ENCODE data around the gene VSNL1.

Gene VSNL1

GRCh38 chr2:17634997-17635396, 94.5 kb downstream of the VSNL1 start:
- H3K4ac ChIP-seq (ENCODE audit: low read depth in 1 of 2, low read length in 2 of 2) = no peak overlapping the region
- H3K27me3 ChIP-seq (ENCODE audit: control insufficient read depth in 1 of 2, insufficient read depth in 1 of 2, low read length in 2 of 2) = no peaks in the 10 kb centered on the region
- H3K79me1 ChIP-seq (replicated peaks; ENCODE audit: low read length, poor library complexity, severe bottlenecking) = no peaks in the 10 kb centered on the region
- H3K27ac ChIP-seq (ENCODE audit: low read length, poor library complexity, severe bottlenecking) = no peak overlapping the region
- no peak overlapping the region for H4K91ac ChIP-seq (ENCODE audit: low read length)
- peaks cover 3% of the 10 kb centered on the region for H3K4me1 ChIP-seq (ENCODE audit: control insufficient read depth, insufficient read depth, low read depth, low read length)
- 90% methylated on average over 4 of the region's 4 CpGs for WGBS
- no peak overlapping the region for H2BK120ac ChIP-seq (ENCODE audit: low read depth, low read length)
- no peak overlapping the region for H3K18ac ChIP-seq (ENCODE audit: low read depth in 1 of 2, low read length in 2 of 2)
- peak overlapping the region in 1 of 2 experiments; percentile 31 for H3K14ac ChIP-seq (ENCODE audit: low read length in 2 of 2)
- H3K9me3 ChIP-seq (ENCODE audit: control insufficient read depth, low read length) = no peaks in the 10 kb centered on the region
- no peaks in the 10 kb centered on the region for H3K36me3 ChIP-seq (ENCODE audit: control insufficient read depth in 1 of 2, insufficient read depth in 2 of 2, low read depth in 1 of 2, low read length in 2 of 2)
- H2AFZ ChIP-seq (ENCODE audit: low read depth, low read length) = no peak overlapping the region
- H4K8ac ChIP-seq (ENCODE audit: low read length) = no peak overlapping the region
- DNase-seq = no peak
- H2AK5ac ChIP-seq (ENCODE audit: low read length, severe bottlenecking) = no peak overlapping the region
- H3K4me2 ChIP-seq (ENCODE audit: low read length, poor library complexity, severe bottlenecking) = no peak overlapping the region
- no peak overlapping the region for H3K4me3 ChIP-seq (ENCODE audit: insufficient read depth in 1 of 2, low read depth in 1 of 2, low read length in 2 of 2)
- H2BK12ac ChIP-seq (ENCODE audit: low read length in 2 of 2) = no peak overlapping the region
- H2BK15ac ChIP-seq (ENCODE audit: low read depth, poor library complexity, severe bottlenecking) = no peak overlapping the region
- no peak overlapping the region for H2BK5ac ChIP-seq (ENCODE audit: low read depth, low read length, poor library complexity, severe bottlenecking)
- H3K9ac ChIP-seq (ENCODE audit: low read length) = no peak overlapping the region
- H3K23ac ChIP-seq (ENCODE audit: low read length in 2 of 2) = no peak overlapping the region

- Histone ChIP-seq H3K4me1 (ENCODE audit: control insufficient read depth, insufficient read depth, low read depth, low read length) (peaks cover 3% of the 10 kb centered on the region), H3K9me3 (ENCODE audit: control insufficient read depth, low read length) (no peaks in the 10 kb centered on the region), H3K23ac (ENCODE audit: low read length in 2 of 2) (no peak overlapping the region), H2BK12ac (ENCODE audit: low read length in 2 of 2) (no peak overlapping the region), H2AK5ac (ENCODE audit: low read length, severe bottlenecking) (no peak overlapping the region), H3K18ac (ENCODE audit: low read depth in 1 of 2, low read length in 2 of 2) (no peak overlapping the region), H2BK5ac (ENCODE audit: low read depth, low read length, poor library complexity, severe bottlenecking) (no peak overlapping the region), H3K27me3 (ENCODE audit: control insufficient read depth in 1 of 2, insufficient read depth in 1 of 2, low read length in 2 of 2) (no peaks in the 10 kb centered on the region), H2BK15ac (ENCODE audit: low read depth, poor library complexity, severe bottlenecking) (no peak overlapping the region), H4K91ac (ENCODE audit: low read length) (no peak overlapping the region), H4K8ac (ENCODE audit: low read length) (no peak overlapping the region), H3K4ac (ENCODE audit: low read depth in 1 of 2, low read length in 2 of 2) (no peak overlapping the region), H2AFZ (ENCODE audit: low read depth, low read length) (no peak overlapping the region), H3K4me3 (ENCODE audit: insufficient read depth in 1 of 2, low read depth in 1 of 2, low read length in 2 of 2) (no peak overlapping the region), H3K27ac (ENCODE audit: low read length, poor library complexity, severe bottlenecking) (no peak overlapping the region), H3K14ac (ENCODE audit: low read length in 2 of 2) (peak overlapping the region in 1 of 2 experiments; percentile 4), H3K36me3 (ENCODE audit: control insufficient read depth in 1 of 2, insufficient read depth in 2 of 2, low read depth in 1 of 2, low read length in 2 of 2) (no peaks in the 10 kb centered on the region), H3K9ac (ENCODE audit: low read length) (no peak overlapping the region), H2BK120ac (ENCODE audit: low read depth, low read length) (no peak overlapping the region), H3K79me1 (replicated peaks; ENCODE audit: low read length, poor library complexity, severe bottlenecking) (no peaks in the 10 kb centered on the region), H3K4me2 (ENCODE audit: low read length, poor library complexity, severe bottlenecking) (no peak overlapping the region)
- DNase-seq = no peak
- 93% methylated on average over 3 of the region's 3 CpGs for WGBS
These were observed 95.8 kb downstream of the VSNL1 start for GRCh38 chr2:17636257-17636656.

GRCh38 chr2:17637131-17637906, 96.8 kb downstream of the VSNL1 start:
- H4K8ac ChIP-seq (ENCODE audit: low read length) = no peak overlapping the region
- no peak overlapping the region for H3K14ac ChIP-seq (ENCODE audit: low read length in 2 of 2)
- H2BK5ac ChIP-seq (ENCODE audit: low read depth, low read length, poor library complexity, severe bottlenecking) = no peak overlapping the region
- no peak overlapping the region for H2BK12ac ChIP-seq (ENCODE audit: low read length in 2 of 2)
- H3K27me3 ChIP-seq (ENCODE audit: control insufficient read depth in 1 of 2, insufficient read depth in 1 of 2, low read length in 2 of 2) = no peaks in the 10 kb centered on the region
- no peak overlapping the region for H3K27ac ChIP-seq (ENCODE audit: low read length, poor library complexity, severe bottlenecking)
- 75% methylated on average over 8 of the region's 8 CpGs for WGBS
- no peaks in the 10 kb centered on the region for H3K79me1 ChIP-seq (replicated peaks; ENCODE audit: low read length, poor library complexity, severe bottlenecking)
- no peak overlapping the region for H2AK5ac ChIP-seq (ENCODE audit: low read length, severe bottlenecking)
- no peak overlapping the region for H3K4me3 ChIP-seq (ENCODE audit: insufficient read depth in 1 of 2, low read depth in 1 of 2, low read length in 2 of 2)
- peaks cover 3% of the 10 kb centered on the region for H3K4me1 ChIP-seq (ENCODE audit: control insufficient read depth, insufficient read depth, low read depth, low read length)
- no peak overlapping the region for H2BK15ac ChIP-seq (ENCODE audit: low read depth, poor library complexity, severe bottlenecking)
- H2BK120ac ChIP-seq (ENCODE audit: low read depth, low read length) = no peak overlapping the region
- H3K9me3 ChIP-seq (ENCODE audit: control insufficient read depth, low read length) = no peaks in the 10 kb centered on the region
- H3K4ac ChIP-seq (ENCODE audit: low read depth in 1 of 2, low read length in 2 of 2) = no peak overlapping the region
- H4K91ac ChIP-seq (ENCODE audit: low read length) = no peak overlapping the region
- H3K18ac ChIP-seq (ENCODE audit: low read depth in 1 of 2, low read length in 2 of 2) = no peak overlapping the region
- H3K9ac ChIP-seq (ENCODE audit: low read length) = no peak overlapping the region
- no peak overlapping the region for H3K4me2 ChIP-seq (ENCODE audit: low read length, poor library complexity, severe bottlenecking)
- H3K36me3 ChIP-seq (ENCODE audit: control insufficient read depth in 1 of 2, insufficient read depth in 2 of 2, low read depth in 1 of 2, low read length in 2 of 2) = no peaks in the 10 kb centered on the region
- H3K23ac ChIP-seq (ENCODE audit: low read length in 2 of 2) = no peak overlapping the region
- no peak overlapping the region for H2AFZ ChIP-seq (ENCODE audit: low read depth, low read length)
- no peak for DNase-seq

- Histone ChIP-seq H3K4me2 (ENCODE audit: low read length, poor library complexity, severe bottlenecking) (no peak overlapping the region), H3K23ac (ENCODE audit: low read length in 2 of 2) (no peak overlapping the region), H2AFZ (ENCODE audit: low read depth, low read length) (no peak overlapping the region), H3K36me3 (ENCODE audit: control insufficient read depth in 1 of 2, insufficient read depth in 2 of 2, low read depth in 1 of 2, low read length in 2 of 2) (no peaks in the 10 kb centered on the region), H3K79me1 (replicated peaks; ENCODE audit: low read length, poor library complexity, severe bottlenecking) (no peaks in the 10 kb centered on the region), H4K91ac (ENCODE audit: low read length) (no peak overlapping the region), H2BK5ac (ENCODE audit: low read depth, low read length, poor library complexity, severe bottlenecking) (no peak overlapping the region), H3K27ac (ENCODE audit: low read length, poor library complexity, severe bottlenecking) (no peak overlapping the region), H3K14ac (ENCODE audit: low read length in 2 of 2) (no peak overlapping the region), H3K4me3 (ENCODE audit: insufficient read depth in 1 of 2, low read depth in 1 of 2, low read length in 2 of 2) (no peak overlapping the region), H3K4me1 (ENCODE audit: control insufficient read depth, insufficient read depth, low read depth, low read length) (peaks cover 6% of the 10 kb centered on the region), H3K27me3 (ENCODE audit: control insufficient read depth in 1 of 2, insufficient read depth in 1 of 2, low read length in 2 of 2) (no peaks in the 10 kb centered on the region), H2BK120ac (ENCODE audit: low read depth, low read length) (no peak overlapping the region), H3K9ac (ENCODE audit: low read length) (no peak overlapping the region), H2BK12ac (ENCODE audit: low read length in 2 of 2) (no peak overlapping the region), H3K9me3 (ENCODE audit: control insufficient read depth, low read length) (no peaks in the 10 kb centered on the region), H3K18ac (ENCODE audit: low read depth in 1 of 2, low read length in 2 of 2) (no peak overlapping the region), H2AK5ac (ENCODE audit: low read length, severe bottlenecking) (no peak overlapping the region), H3K4ac (ENCODE audit: low read depth in 1 of 2, low read length in 2 of 2) (no peak overlapping the region), H4K8ac (ENCODE audit: low read length) (no peak overlapping the region), H2BK15ac (ENCODE audit: low read depth, poor library complexity, severe bottlenecking) (no peak overlapping the region)
- DNase-seq = no peak
- 95% methylated on average over 7 of the region's 7 CpGs for WGBS
These were observed 97.8 kb downstream of the VSNL1 start for GRCh38 chr2:17638196-17638743.

Data from mesenchymal stem cell (in vitro differentiated cells and primary cell).